H1 (cell line): ENCODE data around the gene JUP. TPM values are rescaled to one million over a fixed set of nuclear protein-coding genes. Genes with fewer than 3 reads are reported as not detected.

Experiments used
- CTCF ChIA-PET: fragments of 300-600 bp; sonication (Branson Sonifier 250); formaldehyde crosslinking; loops from one replicate; lab custom pipeline; 2021; ENCODE audit not compliant: partially characterized antibody; lab: Charles Lee
- POLR2A ChIA-PET: fragments of 300-600 bp; sonication (Branson Sonifier 250); formaldehyde crosslinking; loops from one replicate; lab custom pipeline; 2021; ENCODE audit warnings: inconsistent platforms; ENCODE audit not compliant: partially characterized antibody; lab: Charles Lee
- DNase-seq, 2 experiments: peaks; one replicate each; pipeline versions ENCODE4 v3.0.0 to v3.0.0-alpha.2; 2010 to 2022; ENCODE audit warnings: low spot score in 2 of 2, low read depth in 1 of 2, mixed read lengths in 1 of 2
- FAIRE-seq: peaks from 2 replicates; lab custom pipeline; 2011; peaks lifted over from hg19 to GRCh38; lab: Jason Lieb, UNC
- H2AFZ ChIP-seq: 2 replicates; pipeline ENCODE4 v1.8.1; 2012; ENCODE audit warnings: low read length, inconsistent platforms
- H2AK5ac ChIP-seq: 2 replicates; pipeline ENCODE4 v1.6.1; 2013; ENCODE audit warnings: low read depth, low read length
- H2BK120ac ChIP-seq: replicated peaks from 2 replicates; pipeline ENCODE3; 2013; ENCODE audit warnings: low read depth, low read length, inconsistent platforms
- H2BK12ac ChIP-seq: 2 replicates; pipeline ENCODE4 v1.6.1; 2013; ENCODE audit warnings: low read depth, low read length
- H2BK15ac ChIP-seq: 2 replicates; pipeline ENCODE4 v1.6.1; 2013; ENCODE audit warnings: low read length
- H2BK20ac ChIP-seq: 2 replicates; pipeline ENCODE4 v1.6.1; 2013; ENCODE audit warnings: low read length
- H2BK5ac ChIP-seq: 2 replicates; pipeline ENCODE4 v1.6.1; 2013; ENCODE audit warnings: low read depth, low read length
- H3K14ac ChIP-seq: 2 replicates; pipeline ENCODE4 v1.6.1; 2013; ENCODE audit warnings: inconsistent platforms; ENCODE audit not compliant: insufficient read length
- H3K18ac ChIP-seq: 2 replicates; pipeline ENCODE4 v1.6.1; 2013; ENCODE audit warnings: low read length; ENCODE audit errors: extremely low read depth
- H3K23ac ChIP-seq: 2 replicates; pipeline ENCODE4 v1.6.1; 2013; ENCODE audit warnings: inconsistent platforms; ENCODE audit not compliant: insufficient read length
- H3K23me2 ChIP-seq: 2 replicates; pipeline ENCODE4 v1.6.1; 2013; ENCODE audit warnings: low read depth, low read length
- H3K27ac ChIP-seq: 2 replicates; pipeline ENCODE4 v1.6.1; 2011; ENCODE audit warnings: low read depth, low read length, inconsistent platforms
- H3K27me3 ChIP-seq, 4 experiments: replicated peaks in 1 of 4; 1 replicate in 1 of 4; 2 replicates in 3 of 4; pipeline versions ENCODE4 v1.6.1 to v1.8.1; 2011 to 2013; ENCODE audit warnings: low read length in 3 of 4, mild to moderate bottlenecking in 3 of 4, inconsistent platforms in 2 of 4, mixed read lengths in 2 of 4, moderate library complexity in 1 of 4; ENCODE audit not compliant: control insufficient read depth in 3 of 4, insufficient read depth in 3 of 4; ENCODE audit errors: extremely low read depth in 1 of 4
- H3K36me3 ChIP-seq, 4 experiments: 2 replicates each; pipeline versions ENCODE4 v1.6.1 to v1.8.1; 2011 to 2013; ENCODE audit warnings: mild to moderate bottlenecking in 4 of 4, low read length in 3 of 4, moderate library complexity in 2 of 4, control low read depth in 1 of 4, inconsistent platforms in 1 of 4; ENCODE audit not compliant: insufficient read depth in 4 of 4, control insufficient read depth in 2 of 4
- H3K4ac ChIP-seq: replicated peaks from 2 replicates; pipeline ENCODE3; 2013; ENCODE audit warnings: low read length, low read depth, mixed read lengths, inconsistent platforms; ENCODE audit not compliant: insufficient read length
- H3K4me1 ChIP-seq, 4 experiments: replicated peaks in 1 of 4; 1 replicate in 1 of 4; 2 replicates in 3 of 4; pipeline versions ENCODE4 v1.6.1 to v1.8.1; 2011 to 2013; ENCODE audit warnings: low read length in 3 of 4, inconsistent platforms in 2 of 4, mixed read lengths in 1 of 4; ENCODE audit not compliant: insufficient read depth in 4 of 4, control insufficient read depth in 3 of 4
- H3K4me2 ChIP-seq, 2 experiments: 2 replicates each; pipeline versions ENCODE4 v1.6.1 to v1.8.1; 2011 to 2013; ENCODE audit warnings: low read depth in 2 of 2, low read length in 2 of 2, control low read depth in 1 of 2, inconsistent platforms in 1 of 2, mild to moderate bottlenecking in 1 of 2; ENCODE audit not compliant: insufficient read depth in 1 of 2
- H3K4me3 ChIP-seq, 4 experiments: fragments of 200-600, 300-600 bp in 1 of 4; sonication (generic), shearing (Covaris generic), sonication (Bioruptor Twin) in 1 of 4; 2 replicates each; pipeline versions ENCODE4 v1.5.1 to v1.8.1; 2011 to 2016; ENCODE audit warnings: low read length in 4 of 4, low read depth in 3 of 4, control low read depth in 2 of 4, inconsistent platforms in 2 of 4, mild to moderate bottlenecking in 2 of 4, mixed read lengths in 1 of 4, moderate library complexity in 1 of 4; ENCODE audit not compliant: insufficient read depth in 2 of 4; ENCODE audit errors: extremely low read depth in 1 of 4
- H3K56ac ChIP-seq: replicated peaks from 2 replicates; pipeline ENCODE3; 2013; ENCODE audit warnings: low read depth, mild to moderate bottlenecking, mixed read lengths, low read length, inconsistent platforms; ENCODE audit not compliant: insufficient read length
- H3K79me1 ChIP-seq: 2 replicates; pipeline ENCODE4 v1.6.1; 2013; ENCODE audit warnings: low read depth, low read length, control low read depth
- H3K79me2 ChIP-seq, 2 experiments: 2 replicates each; pipeline versions ENCODE4 v1.6.1 to v1.8.1; 2012 to 2013; ENCODE audit warnings: low read length in 2 of 2, mild to moderate bottlenecking in 2 of 2, inconsistent platforms in 1 of 2; ENCODE audit not compliant: insufficient read depth in 2 of 2, control insufficient read depth in 1 of 2
- H3K9ac ChIP-seq, 4 experiments: replicated peaks in 1 of 4; 1 replicate in 1 of 4; 2 replicates in 3 of 4; pipeline versions ENCODE4 v1.6.1 to v1.8.1; 2011 to 2013; ENCODE audit warnings: low read depth in 3 of 4, low read length in 3 of 4, control low read depth in 2 of 4, mild to moderate bottlenecking in 2 of 4, moderate library complexity in 2 of 4, inconsistent platforms in 1 of 4; ENCODE audit errors: extremely low read depth in 1 of 4
- H3K9me3 ChIP-seq, 2 experiments: 2 replicates each; pipeline versions ENCODE4 v1.6.1 to v1.8.1; 2012 to 2013; ENCODE audit warnings: mild to moderate bottlenecking in 2 of 2, moderate library complexity in 2 of 2, control low read depth in 1 of 2, inconsistent platforms in 1 of 2, low read depth in 1 of 2, low read length in 1 of 2, mixed read lengths in 1 of 2; ENCODE audit not compliant: insufficient read depth in 2 of 2
- H4K20me1 ChIP-seq, 2 experiments: replicated peaks in 1 of 2; 2 replicates each; pipeline versions ENCODE3 to v1.8.1; 2011 to 2013; ENCODE audit warnings: inconsistent platforms in 2 of 2, low read length in 2 of 2, mild to moderate bottlenecking in 1 of 2; ENCODE audit not compliant: insufficient read depth in 2 of 2, control insufficient read depth in 1 of 2
- H4K5ac ChIP-seq: 2 replicates; pipeline ENCODE4 v1.6.1; 2013; ENCODE audit warnings: low read length, low read depth, mixed read lengths, inconsistent platforms; ENCODE audit not compliant: insufficient read length
- H4K8ac ChIP-seq: 2 replicates; pipeline ENCODE4 v1.8.0; 2013; ENCODE audit warnings: mild to moderate bottlenecking, moderate library complexity, low read length, inconsistent platforms; ENCODE audit not compliant: insufficient read depth; ENCODE audit errors: extremely low read depth
- H4K91ac ChIP-seq: replicated peaks from 2 replicates; pipeline ENCODE3; 2013; ENCODE audit warnings: low read length, mixed read lengths, inconsistent platforms; ENCODE audit not compliant: insufficient read length
- POLR2A ChIP-seq, 2 experiments: IDR thresholded peaks; 1 replicate in 1 of 2; 2 replicates in 1 of 2; pipeline ENCODE4 v1.6.1; 2011; ENCODE audit warnings: low read depth in 2 of 2, low read length in 2 of 2, mild to moderate bottlenecking in 2 of 2; ENCODE audit errors: control extremely low read depth in 1 of 2
- POLR2AphosphoS5 ChIP-seq: IDR thresholded peaks from 2 replicates; pipeline ENCODE4 v1.6.1; 2011; ENCODE audit warnings: low read depth, low read length
- POU5F1 ChIP-seq: IDR thresholded peaks from 2 replicates; pipeline ENCODE4 v1.6.1; 2011; ENCODE audit warnings: low read depth, mild to moderate bottlenecking, low read length, moderate library complexity
- WGBS, 2 experiments: shearing (Covaris generic) in 1 of 2; methylation state at CpG; one replicate each; pipeline versions ENCODE4 v1.1.6 to v1.1.7; 2013 to 2015; ENCODE audit warnings: low lambda C conversion rate in 2 of 2, mixed read lengths in 2 of 2, inconsistent platforms in 1 of 2, low coverage in 1 of 2, missing lambda C conversion rate in 1 of 2; ENCODE audit not compliant: insufficient replicate concordance in 2 of 2, insufficient coverage in 1 of 2, insufficient read length in 1 of 2; ENCODE audit errors: extremely low coverage in 1 of 2, missing lambda C conversion rate in 1 of 2; 5-methylcytosine and 5-hydroxymethylcytosine counted together
- polyA plus RNA-seq, 7 experiments: library from polyadenylated mRNA; depleted of rRNA in 3 of 7; stranded (reverse) in 5 of 7; unstranded in 2 of 7; fragments of >200 nt in 5 of 7; fragments of 200-250 nt in 2 of 7; gene quantifications; 1 replicate in 5 of 7; 2 replicates in 1 of 7; 4 replicates in 1 of 7; pipeline versions ENCODE4 v1.2.1 to v1.2.3, GENCODE V29; 2011 to 2013; ENCODE audit warnings: missing spikeins in 2 of 7, mixed read lengths in 2 of 7
- total RNA-seq: library from RNA; stranded (reverse); fragmentation: NEBNext Ultra II Directional; extraction: Animal tissue kit (Norgen Biotek cat#: 25700); gene quantifications from 2 replicates; pipeline ENCODE4 v1.2.1, GENCODE V29; 2021

The JUP gene
- total and polyA plus RNA-seq, 2 of the 8 experiments (the other 6 are each of a cell fraction or from before 2014, with no cell fraction given): 62.8 to 102 TPM

GRCh38 chr17:41806685-41807445 is 20.4 kb upstream of the JUP start:
- no peak overlapping the region for H3K18ac ChIP-seq
- POLR2A ChIA-PET: interaction anchor here (0.6 to 4.1 kb wide), 8 partner anchors 9 to 124 kb away, joined by 3 to 14 read pairs (median 4); partner anchors contain the start of genes EIF1, HAP1 and JUP
- peaks cover 0 to 3% (median 0%) of the 10 kb centered on the region in 4 experiments; a peak in 2 of 8 replicates for H3K36me3 ChIP-seq
- H3K27me3 ChIP-seq: peaks cover 0 to 6% (median 3%) of the 10 kb centered on the region in 4 experiments; a peak in 4 of 7 replicates
- no peak overlapping the region for H2AFZ ChIP-seq
- H3K9ac ChIP-seq: no peak overlapping the region
- no peak overlapping the region for H2BK15ac ChIP-seq
- H3K23ac ChIP-seq: no peak overlapping the region
- H3K23me2 ChIP-seq: peaks cover 7% of the 10 kb centered on the region; the same call in 1 of the 2 replicates
- no peak overlapping the region for H3K27ac ChIP-seq
- H4K8ac ChIP-seq: no peak overlapping the region; the same call in 1 of the 2 replicates
- peaks cover 0 to 7% of the 10 kb centered on the region in 2 experiments; a peak in 1 of 4 replicates for H3K79me2 ChIP-seq
- peaks cover 0 to 7% of the 10 kb centered on the region in 2 experiments for H4K20me1 ChIP-seq
- no peak overlapping the region for H2BK120ac ChIP-seq
- no peak overlapping the region for H2BK5ac ChIP-seq
- no peak overlapping the region for H2AK5ac ChIP-seq
- H3K4me1 ChIP-seq: peaks cover 0 to 7% (median 2%) of the 10 kb centered on the region in 4 experiments; a peak in 4 of 7 replicates
- H3K56ac ChIP-seq: no peak overlapping the region
- WGBS, 2 experiments: 91% methylated on average over 8 of the region's 8 CpGs; no CpG with 5 or more reads in 1 of the 2 experiments
- H3K4me2 ChIP-seq: no peak overlapping the region
- DNase-seq (no peak), FAIRE-seq (no peak)
- no peak overlapping the region for H3K4ac ChIP-seq
- no peak overlapping the region for H3K14ac ChIP-seq
- peaks cover 0 to 4% of the 10 kb centered on the region in 2 experiments; a peak in 1 of 4 replicates for H3K9me3 ChIP-seq
- no peak overlapping the region for H2BK12ac ChIP-seq
- peaks cover 4% of the 10 kb centered on the region; the same call in 1 of the 2 replicates for H3K79me1 ChIP-seq
- TF ChIP-seq POU5F1 (no peak), POLR2A (IDR thresholded peaks at IDR 0.05; ENCODE audit: control extremely low read depth in 1 of 2, low read depth in 2 of 2, low read length in 2 of 2) (no peak), POLR2AphosphoS5 (no peak)
- H4K91ac ChIP-seq: no peak overlapping the region
- H3K4me3 ChIP-seq: no peak overlapping the region
- H2BK20ac ChIP-seq: no peak overlapping the region
- CTCF ChIA-PET: interaction anchor here (0.8 to 1.2 kb wide), 4 partner anchors 9 to 29 kb away, joined by 3 to 4 read pairs (median 4); partner anchors contain the start of gene JUP
- no peak overlapping the region for H4K5ac ChIP-seq
